Subcutaneous abdominal adipose tissue (tissue), 5 donors: ENCODE results near the gene BCR.

ENCODE experiments used
- H3K27ac ChIP-seq: one replicate; pipeline ENCODE4 v1.7.0; 2013; ENCODE audit warnings: low read depth, mild to moderate bottlenecking, inconsistent platforms, low read length, moderate library complexity
- H3K27me3 ChIP-seq, 5 donors: one replicate each; pipeline ENCODE4 v1.7.0; 2013; ENCODE audit warnings: low read length in 5 of 5, inconsistent platforms in 1 of 5; ENCODE audit not compliant: control insufficient read depth in 5 of 5, insufficient read depth in 4 of 5
- H3K36me3 ChIP-seq, 5 donors: one replicate each; pipeline ENCODE4 v1.7.0; 2013; ENCODE audit warnings: low read length in 5 of 5; ENCODE audit not compliant: control insufficient read depth in 5 of 5, insufficient read depth in 5 of 5
- H3K4me1 ChIP-seq, 5 donors: one replicate each; pipeline ENCODE4 v1.7.0; 2013; ENCODE audit warnings: low read length in 5 of 5, mild to moderate bottlenecking in 3 of 5, moderate library complexity in 1 of 5; ENCODE audit not compliant: control insufficient read depth in 5 of 5, insufficient read depth in 5 of 5
- H3K4me3 ChIP-seq, 5 donors: one replicate each; pipeline ENCODE4 v1.7.0; 2013; ENCODE audit warnings: low read length in 5 of 5, low read depth in 1 of 5
- H3K9ac ChIP-seq, 5 donors: one replicate each; pipeline ENCODE4 v1.7.0; 2013; ENCODE audit warnings: low read length in 5 of 5, mild to moderate bottlenecking in 4 of 5, moderate library complexity in 3 of 5
- H3K9me3 ChIP-seq, 5 donors: one replicate each; pipeline ENCODE4 v1.7.0; 2013; ENCODE audit warnings: low read length in 5 of 5; ENCODE audit not compliant: control insufficient read depth in 5 of 5
- donor health status: healthy.
- donor health status: healthy.
- donor health status: healthy.
- donor health status: healthy.
- donor health status: healthy.

BCR gene

GRCh38 chr22:23182309-23183060 is 2.2 kb downstream of the BCR start:
- H3K27me3 ChIP-seq = no peaks in the 10 kb centered on the region
- peaks cover 15 to 78% (median 67%) of the 10 kb centered on the region in 5 donors for H3K4me1 ChIP-seq
- H3K36me3 ChIP-seq = no peaks in the 10 kb centered on the region
- peak overlapping the region; percentile 71 to 88 (median 81) for H3K4me3 ChIP-seq
- H3K9me3 ChIP-seq = no peaks in the 10 kb centered on the region
- peak overlapping the region; percentile 6 for H3K27ac ChIP-seq
- H3K9ac ChIP-seq = peak overlapping the region in 3 of 5 donors; percentile 30 to 68 (median 45)

- Histone ChIP-seq H3K9me3 (no peaks in the 10 kb centered on the region), H3K36me3 (peaks cover 0 to under 1% (median 0%) of the 10 kb centered on the region in 5 donors), H3K4me1 (peaks cover 17 to 83% (median 72%) of the 10 kb centered on the region in 5 donors), H3K9ac (peak overlapping the region in 4 of 5 donors; percentile 11 to 68 (median 38)), H3K27me3 (no peaks in the 10 kb centered on the region), H3K27ac (peak overlapping the region; percentile 6), H3K4me3 (peak overlapping the region; percentile 71 to 88 (median 81))
Observed at GRCh38 chr22:23183061-23183698, 2.9 kb downstream of the BCR start.

- peaks cover 12 to 76% (median 71%) of the 10 kb centered on the region in 5 donors for H3K4me1 ChIP-seq
Observed at GRCh38 chr22:23184100-23184763, 3.9 kb downstream of the BCR start.

GRCh38 chr22:23184764-23185113 is 4.4 kb downstream of the BCR start:
- Histone ChIP-seq H3K27ac (peak overlapping the region; percentile 9), H3K9ac (peak overlapping the region in 1 of 5 donors; percentile 11)

More at GRCh38 chr22:23184100-23184763, 3.9 kb downstream of the BCR start:
- Histone ChIP-seq H3K36me3 (peaks cover 0 to 3% (median 0%) of the 10 kb centered on the region in 5 donors), H3K4me3 (peak overlapping the region in 4 of 5 donors; percentile 73 to 88 (median 82)), H3K27me3 (no peaks in the 10 kb centered on the region), H3K9ac (peak overlapping the region in 2 of 5 donors; percentile 11 to 13), H3K27ac (peak overlapping the region; percentile 9), H3K9me3 (no peaks in the 10 kb centered on the region)

GRCh38 chr22:23187211-23187610 is 6.9 kb downstream of the BCR start:
- peak overlapping the region; percentile 50 for H3K27ac ChIP-seq
- H3K4me1 ChIP-seq = peaks cover 9 to 64% (median 54%) of the 10 kb centered on the region in 5 donors
- peaks cover 0 to 4% (median under 1%) of the 10 kb centered on the region in 5 donors for H3K36me3 ChIP-seq
- H3K4me3 ChIP-seq = no peak overlapping the region
- H3K9ac ChIP-seq = no peak overlapping the region
- H3K27me3 ChIP-seq = no peaks in the 10 kb centered on the region
- H3K9me3 ChIP-seq = no peaks in the 10 kb centered on the region

More at GRCh38 chr22:23184764-23185113, 4.4 kb downstream of the BCR start:
- H3K4me3 ChIP-seq = no peak overlapping the region
- H3K27me3 ChIP-seq = no peaks in the 10 kb centered on the region
- peaks cover 10 to 71% (median 66%) of the 10 kb centered on the region in 5 donors for H3K4me1 ChIP-seq
- peaks cover 0 to 3% (median 0%) of the 10 kb centered on the region in 5 donors for H3K36me3 ChIP-seq
- H3K9me3 ChIP-seq = no peaks in the 10 kb centered on the region

- H3K9ac ChIP-seq = peak overlapping the region in 1 of 5 donors; percentile 20
- H3K4me1 ChIP-seq = peaks cover 12 to 64% (median 54%) of the 10 kb centered on the region in 5 donors
- no peaks in the 10 kb centered on the region for H3K9me3 ChIP-seq
- no peaks in the 10 kb centered on the region for H3K27me3 ChIP-seq
- peak overlapping the region; percentile 50 for H3K27ac ChIP-seq
- H3K36me3 ChIP-seq = peaks cover 0 to 6% (median 2%) of the 10 kb centered on the region in 5 donors
- no peak overlapping the region for H3K4me3 ChIP-seq
Observed at GRCh38 chr22:23187871-23188700, 7.8 kb downstream of the BCR start.

GRCh38 chr22:23190526-23190925 is 10.2 kb downstream of the BCR start:
- Histone ChIP-seq H3K36me3 (peaks cover 0 to 6% (median 2%) of the 10 kb centered on the region in 5 donors), H3K9me3 (no peaks in the 10 kb centered on the region), H3K27me3 (no peaks in the 10 kb centered on the region), H3K27ac (no peak overlapping the region), H3K4me1 (peaks cover 10 to 61% (median 47%) of the 10 kb centered on the region in 5 donors), H3K9ac (no peak overlapping the region), H3K4me3 (no peak overlapping the region)

- no peak overlapping the region for H3K4me3 ChIP-seq
- H3K27me3 ChIP-seq = no peaks in the 10 kb centered on the region
- H3K4me1 ChIP-seq = peaks cover 10 to 55% (median 36%) of the 10 kb centered on the region in 5 donors
- H3K9ac ChIP-seq = no peak overlapping the region
- H3K36me3 ChIP-seq = peaks cover 0 to 6% (median 2%) of the 10 kb centered on the region in 5 donors
- H3K27ac ChIP-seq = peak overlapping the region; percentile 79
- no peaks in the 10 kb centered on the region for H3K9me3 ChIP-seq
Observed at GRCh38 chr22:23192133-23192532, 11.8 kb downstream of the BCR start.

- peaks cover 0 to 6% (median 2%) of the 10 kb centered on the region in 5 donors for H3K36me3 ChIP-seq
- no peaks in the 10 kb centered on the region for H3K27me3 ChIP-seq
- H3K9me3 ChIP-seq = no peaks in the 10 kb centered on the region
- H3K4me1 ChIP-seq = peaks cover 10 to 51% (median 33%) of the 10 kb centered on the region in 5 donors
- H3K4me3 ChIP-seq = no peak overlapping the region
- no peak overlapping the region for H3K9ac ChIP-seq
- peak overlapping the region; percentile 79 for H3K27ac ChIP-seq
Observed at GRCh38 chr22:23192558-23192957, 12.2 kb downstream of the BCR start.
